GM19351 (cell line): ENCODE measurements around the gene MALSU1.

Source experiments
- ATAC-seq: cut with Tn5 transposase; IDR thresholded peaks from one replicate; pipeline ENCODE4 v1.9.1; 2021; ENCODE audit warnings: mild to moderate bottlenecking, moderate library complexity; ENCODE audit not compliant: unreplicated experiment

MALSU1 gene

GRCh38 chr7:23335136-23335535 is 36.0 kb downstream of the MALSU1 start:
- no peak for ATAC-seq

DNA sequence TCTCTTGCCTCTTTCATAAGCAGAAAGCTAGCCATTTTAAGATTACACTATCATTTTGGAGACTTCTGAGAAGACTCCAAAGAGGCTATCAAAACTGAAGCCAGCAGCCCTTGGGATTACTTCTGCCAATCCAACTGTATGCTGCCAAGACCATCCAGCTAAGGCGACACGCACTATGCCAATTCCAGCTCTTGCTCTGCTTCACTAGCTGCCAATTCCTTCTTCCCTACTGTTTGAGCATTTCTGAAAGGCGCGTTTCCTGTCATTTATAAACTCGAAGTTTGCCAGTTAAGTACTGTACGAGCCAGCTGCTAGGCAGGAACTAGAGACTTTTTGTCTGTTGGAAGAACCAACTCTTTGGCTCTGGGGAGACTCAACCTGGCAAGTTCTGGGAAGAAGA is 36.5 kb downstream of the MALSU1 start:
- no peak for ATAC-seq

GRCh38 chr7:23336086-23336485 is 36.9 kb downstream of the MALSU1 start:
- ATAC-seq, result no peak

DNA sequence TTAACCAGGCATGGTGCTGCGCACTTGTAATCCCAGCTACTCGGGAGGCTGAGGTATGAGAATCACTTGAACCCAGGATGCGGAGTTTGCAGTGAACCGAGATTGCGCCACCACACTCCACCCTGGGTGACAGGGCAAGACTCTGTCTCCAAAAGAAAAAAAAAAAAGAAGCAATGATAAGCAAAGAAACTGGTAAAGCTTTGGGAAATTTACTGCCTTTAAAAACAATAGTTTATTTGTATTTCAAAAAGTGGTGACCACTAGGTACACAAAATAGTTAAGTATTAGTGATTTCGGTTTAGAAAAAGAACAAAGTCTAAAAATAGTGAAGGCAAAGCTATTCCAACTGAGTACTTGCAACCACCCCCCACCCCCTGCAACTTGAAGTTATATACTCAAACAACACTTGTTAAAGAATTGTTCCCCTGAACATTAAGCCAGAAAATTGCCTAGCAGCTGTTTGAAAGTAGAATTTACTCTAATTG is 37.7 kb downstream of the MALSU1 start:
- no peak for ATAC-seq

- no peak for ATAC-seq
Measured at GRCh38 chr7:23337374-23337773, 38.2 kb downstream of the MALSU1 start.

DNA sequence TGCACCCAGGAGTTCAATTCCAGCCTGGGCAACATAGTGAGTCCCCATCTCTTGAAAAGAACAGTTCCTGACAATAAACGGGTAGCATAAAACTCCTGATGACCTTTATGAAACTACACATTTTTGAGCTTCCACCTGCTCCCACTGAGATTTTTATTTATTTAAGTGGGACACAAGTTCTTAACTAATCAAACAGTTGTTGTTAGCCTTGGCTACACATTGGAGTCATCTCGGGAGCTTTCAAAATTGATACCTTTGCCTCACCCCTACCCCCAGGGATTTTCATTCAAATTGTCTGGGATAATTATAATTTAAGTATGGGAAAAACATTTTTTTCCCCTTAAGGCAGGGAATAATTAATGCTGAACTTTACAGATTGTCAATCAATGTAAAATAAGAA is 39.3 kb downstream of the MALSU1 start:
- no peak for ATAC-seq

DNA sequence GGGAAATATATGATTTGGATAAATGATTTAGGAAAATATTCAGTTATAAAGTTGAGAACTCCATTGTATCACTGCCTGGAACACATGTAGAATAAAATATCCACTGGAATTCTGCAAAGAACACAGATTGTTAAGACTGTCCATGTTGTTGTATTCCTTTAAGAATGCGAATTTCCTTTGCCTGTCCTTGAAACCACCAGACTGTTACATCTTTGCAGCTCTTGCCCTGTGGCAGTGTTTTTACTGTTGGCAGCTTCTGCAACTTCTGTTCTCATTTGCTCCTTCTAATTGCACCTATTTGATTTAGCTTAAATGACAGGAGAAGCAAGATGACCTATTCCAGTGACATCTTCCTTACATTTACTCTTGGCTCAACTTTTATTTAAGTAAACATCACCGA is 39.7 kb downstream of the MALSU1 start:
- no peak for ATAC-seq

DNA sequence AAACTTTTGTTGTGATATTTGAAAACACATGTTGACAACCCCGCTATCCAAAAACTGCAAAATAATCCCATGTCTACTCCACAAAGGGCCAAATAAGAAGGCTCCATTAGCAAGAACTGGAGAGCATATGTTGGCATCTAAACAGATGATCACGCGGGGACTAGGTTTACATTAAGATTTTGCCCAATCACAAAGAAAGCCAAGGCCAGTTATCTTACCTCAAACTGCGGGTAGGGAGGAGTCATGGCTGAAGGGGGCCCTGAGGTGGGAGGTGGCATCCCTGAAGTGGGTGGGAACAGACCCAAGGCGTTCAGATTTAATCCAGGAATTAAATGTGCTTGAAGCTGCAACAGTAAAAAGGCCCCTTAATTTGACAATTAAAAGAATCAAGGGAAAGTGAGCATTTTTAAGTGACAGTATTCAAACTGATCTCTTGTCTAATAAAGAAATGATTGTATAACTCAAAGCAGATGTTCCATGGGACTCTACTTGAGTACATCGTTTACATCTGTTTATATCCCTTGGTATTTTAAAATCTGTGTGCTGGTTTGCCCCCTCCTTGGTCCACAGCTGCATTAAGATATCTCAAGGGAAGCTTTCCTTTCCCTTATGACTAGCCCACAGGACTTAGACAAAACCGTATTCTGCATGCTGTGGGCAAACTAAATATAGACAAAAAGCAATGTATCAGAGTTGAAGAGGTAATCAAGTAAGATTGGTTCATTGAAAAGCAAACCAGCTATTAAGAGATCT is 42.9 kb downstream of the MALSU1 start:
- no peak for ATAC-seq

GRCh38 chr7:23343102-23343501 is 44.0 kb downstream of the MALSU1 start:
- ATAC-seq, result no peak

- no peak for ATAC-seq
Measured at GRCh38 chr7:23343806-23344475, 44.8 kb downstream of the MALSU1 start.

- ATAC-seq, result no peak
Measured at GRCh38 chr7:23345601-23346000, 46.5 kb downstream of the MALSU1 start.

DNA sequence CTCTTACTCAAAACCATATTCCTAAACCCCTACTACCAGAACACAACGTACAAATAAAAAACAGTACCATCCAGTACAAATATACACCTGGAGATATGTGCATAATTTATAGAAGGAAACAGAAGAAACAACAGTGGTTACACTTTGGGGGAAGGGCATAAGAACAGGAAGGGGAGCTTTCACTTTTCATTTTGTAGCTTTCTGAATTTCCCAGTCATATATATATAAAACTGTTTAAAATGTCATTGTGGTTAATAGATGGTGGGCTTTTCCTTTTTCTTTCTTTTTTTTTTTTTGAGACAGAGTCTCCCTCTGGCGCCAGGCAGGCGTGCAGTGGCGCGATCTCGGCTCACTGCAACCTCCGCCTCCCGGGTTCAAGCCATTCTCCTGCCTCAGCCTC is 47.2 kb downstream of the MALSU1 start:
- ATAC-seq, result peak; percentile 57

DNA sequence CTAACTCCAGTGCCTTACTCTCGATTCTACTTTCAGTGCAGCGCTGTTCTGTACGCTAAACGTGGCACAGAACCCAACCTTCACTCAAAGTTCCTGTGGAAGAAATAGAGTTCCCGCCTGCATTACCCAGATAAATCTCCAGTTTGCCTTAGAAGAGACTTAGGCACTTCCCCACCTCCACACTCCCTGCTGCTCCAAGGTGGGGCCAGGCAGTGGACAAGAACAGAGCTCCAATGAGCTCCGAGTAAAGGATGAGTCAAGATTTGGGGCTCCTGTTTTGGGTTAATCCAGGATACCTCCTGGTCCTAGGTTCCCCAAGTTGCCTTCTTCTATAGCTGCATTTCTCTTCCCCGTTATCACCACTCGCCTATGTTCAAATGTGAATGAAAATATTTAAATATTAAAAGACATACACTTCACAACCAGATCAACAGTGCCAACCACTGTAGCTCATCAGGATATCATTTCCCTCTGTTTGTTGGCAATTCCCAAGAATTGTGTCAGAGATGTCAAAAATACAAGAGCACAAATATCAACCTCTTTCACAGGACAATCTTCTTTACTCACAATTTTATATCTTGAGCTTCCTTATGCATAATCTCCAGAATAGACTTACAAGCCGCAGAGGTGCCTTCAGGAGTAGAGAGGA is 48.0 kb downstream of the MALSU1 start:
- ATAC-seq, result no peak

DNA sequence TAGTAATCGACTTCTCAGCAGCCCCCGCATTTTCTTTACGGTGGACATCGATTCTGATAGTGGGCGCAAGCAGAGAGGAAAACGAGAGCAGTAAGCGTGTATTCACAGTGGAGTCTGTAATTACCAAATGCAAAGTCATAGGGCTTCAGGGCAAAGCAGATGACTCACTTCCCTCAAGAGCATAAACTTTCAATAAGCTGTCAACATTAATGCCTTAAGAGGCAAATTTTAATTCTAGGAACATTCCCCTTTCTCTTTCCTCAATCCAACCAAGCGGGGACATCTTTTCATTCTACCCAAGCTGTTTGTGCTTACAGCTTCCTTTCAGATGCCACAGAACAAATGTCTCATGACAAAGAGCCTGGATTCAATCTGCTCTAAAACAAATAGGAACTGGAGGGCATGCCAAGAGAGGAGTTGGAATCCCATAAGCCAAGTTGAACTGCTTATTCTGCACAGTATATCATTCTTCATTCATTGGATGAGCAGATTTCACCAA is 48.6 kb downstream of the MALSU1 start:
- ATAC-seq, result peak; percentile 51

DNA sequence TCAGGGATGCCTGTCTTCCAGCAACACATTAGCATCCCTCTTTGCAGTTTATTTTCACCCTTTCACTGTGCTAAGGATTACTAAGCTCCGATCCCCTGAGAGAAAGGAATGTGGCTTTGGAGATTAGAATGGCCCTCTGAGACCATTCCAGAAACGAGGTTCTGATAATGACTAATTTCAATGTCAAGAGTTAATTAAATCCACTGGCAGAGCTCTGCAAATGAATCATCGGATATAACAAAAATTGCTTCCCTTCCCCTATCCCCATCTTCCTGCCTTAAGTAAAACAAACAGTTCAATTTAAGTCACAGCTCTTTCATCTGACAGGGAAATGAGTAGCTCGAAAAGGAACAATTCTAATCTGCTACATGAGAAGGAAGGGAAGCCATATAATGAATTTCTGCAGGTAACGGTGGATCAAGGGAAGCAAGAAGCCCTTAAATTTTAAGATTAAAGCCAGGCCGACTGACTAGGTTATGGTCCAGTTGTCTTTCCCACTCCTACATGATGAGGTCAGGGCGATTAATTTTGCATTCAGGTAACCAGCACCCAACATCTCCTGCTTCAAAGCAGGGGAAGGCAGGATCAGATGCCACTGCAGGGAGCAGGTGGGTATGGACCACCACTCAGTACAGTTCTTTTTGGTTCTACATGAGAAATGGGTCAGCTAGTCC is 50.5 kb downstream of the MALSU1 start:
- ATAC-seq, result no peak

GRCh38 chr7:23350466-23350865 is 51.3 kb downstream of the MALSU1 start:
- no peak for ATAC-seq

- ATAC-seq, result peak; percentile 70
Measured at GRCh38 chr7:23353172-23353571, 54.0 kb downstream of the MALSU1 start.

DNA sequence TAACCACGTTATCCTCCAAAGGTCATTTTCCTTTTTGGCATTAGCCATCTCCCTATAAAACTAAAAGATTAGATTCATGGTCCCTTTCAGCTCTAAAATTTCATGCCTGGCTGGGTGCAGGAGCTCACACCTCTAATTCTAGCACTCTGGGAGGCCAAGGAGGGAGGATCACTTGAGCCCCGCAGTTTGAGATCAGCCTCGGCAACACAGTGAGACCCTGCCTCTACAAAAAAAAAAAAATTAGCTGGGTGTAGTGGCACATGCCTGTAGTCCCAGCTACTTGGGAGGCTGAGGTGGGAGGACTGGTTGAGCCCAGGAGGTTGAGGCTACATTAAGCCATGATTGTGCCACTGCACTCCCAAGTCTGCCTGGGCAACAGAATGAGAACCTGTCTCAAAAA is 57.0 kb downstream of the MALSU1 start:
- no peak for ATAC-seq

GRCh38 chr7:23356726-23357125 is 57.6 kb downstream of the MALSU1 start:
- no peak for ATAC-seq

DNA sequence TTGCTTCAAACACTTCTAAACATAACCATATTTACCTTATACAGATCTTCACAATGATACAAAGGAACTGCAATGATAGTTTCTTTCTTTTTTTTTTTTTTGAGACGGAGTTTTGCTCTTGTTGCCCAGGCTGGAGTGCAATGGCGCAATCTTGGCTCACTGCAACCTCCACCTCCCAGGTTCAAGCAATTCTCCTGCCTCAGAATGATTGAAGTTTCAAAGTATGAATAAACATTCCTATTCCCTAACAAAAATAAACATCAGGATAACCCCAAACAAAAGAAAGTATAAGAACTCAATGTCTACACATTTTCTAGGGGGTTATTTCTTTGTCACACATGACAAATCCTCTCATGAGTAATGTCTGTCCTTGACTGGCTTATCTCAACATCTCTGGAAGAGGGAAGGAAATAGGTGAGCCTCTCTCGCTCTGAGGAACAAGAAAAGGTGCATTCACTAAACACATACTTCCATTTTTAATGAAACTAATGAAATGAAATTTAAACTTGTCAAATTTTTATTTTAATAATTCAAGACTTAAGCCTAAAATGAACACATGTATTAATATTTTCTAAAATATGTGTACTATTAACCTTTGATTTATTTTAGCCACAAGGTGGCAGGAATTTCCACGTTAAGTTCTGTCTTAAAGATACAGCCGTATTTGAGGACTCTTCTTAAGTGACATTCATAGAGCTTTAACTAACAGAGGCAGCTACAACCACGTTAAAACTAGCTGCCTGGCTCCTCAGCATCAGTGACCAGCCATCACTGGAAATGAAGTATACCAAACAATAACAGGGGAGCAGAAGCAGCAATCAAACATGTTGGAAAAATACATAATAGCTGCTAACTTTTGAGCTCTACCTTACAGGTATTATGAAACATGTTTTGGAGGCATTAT is 58.3 kb downstream of the MALSU1 start:
- ATAC-seq, result peak; percentile 60
